GM23338 (cell line): ENCODE measurements around the gene CADPS2. TPM values are rescaled to one million over a fixed set of nuclear protein-coding genes. Genes with fewer than 3 reads are reported as not detected.

Source experiments
- ATAC-seq: fragments of 200-7000 bp; cut with Tn5 transposase; 3 replicates; pipeline ENCODE4 v1.9.1; 2020
- DNase-seq: peaks from one replicate; pipeline ENCODE4 v3.0.0-alpha.2; 2015; ENCODE audit warnings: low spot score
- H2AFZ ChIP-seq: fragments of 200-600 bp; sonication (generic); 2 replicates; pipeline ENCODE4 v1.8.0; 2016; ENCODE audit warnings: antibody characterized with exemption, mild to moderate bottlenecking, moderate library complexity
- H3F3A ChIP-seq: fragments of 200-600 bp; sonication (generic); replicated peaks from 2 replicates; pipeline ENCODE4 v1.8.0; 2017; ENCODE audit warnings: antibody characterized with exemption, mixed run types, low read depth
- H3K27ac ChIP-seq: fragments of 200-600 bp; sonication (generic); 2 replicates; pipeline ENCODE4 v1.6.1; 2016; ENCODE audit warnings: low read depth
- H3K27me3 ChIP-seq: fragments of 200-600 bp; sonication (generic); 2 replicates; pipeline ENCODE4 v1.8.0; 2016; ENCODE audit warnings: mild to moderate bottlenecking, mixed run types, moderate library complexity; ENCODE audit not compliant: insufficient read depth
- H3K36me3 ChIP-seq: fragments of 200-600 bp; sonication (generic); 2 replicates; pipeline ENCODE4 v1.8.0; 2016; ENCODE audit warnings: mild to moderate bottlenecking; ENCODE audit not compliant: insufficient read depth
- H3K4me1 ChIP-seq: fragments of 200-600 bp; sonication (generic); 2 replicates; pipeline ENCODE4 v1.8.0; 2016; ENCODE audit warnings: mild to moderate bottlenecking, moderate library complexity; ENCODE audit not compliant: insufficient read depth
- H3K4me2 ChIP-seq: fragments of 200-600 bp; sonication (generic); 2 replicates; pipeline ENCODE4 v1.7.1; 2017; ENCODE audit warnings: mixed run types
- H3K4me3 ChIP-seq: fragments of 200-600 bp; sonication (generic); 2 replicates; pipeline ENCODE4 v1.6.1; 2016; ENCODE audit warnings: mixed run types
- H3K79me2 ChIP-seq: fragments of 200-600 bp; sonication (generic); replicated peaks from 2 replicates; pipeline ENCODE4 v1.8.0; 2017; ENCODE audit warnings: mild to moderate bottlenecking; ENCODE audit not compliant: insufficient read depth
- H3K9me2 ChIP-seq: fragments of 200-600 bp; sonication (generic); 2 replicates; pipeline ENCODE4 v1.8.0; 2017; ENCODE audit not compliant: insufficient read depth
- H4K20me1 ChIP-seq: fragments of 200-600 bp; sonication (generic); replicated peaks from 2 replicates; pipeline ENCODE4 v1.8.0; 2017; ENCODE audit warnings: mild to moderate bottlenecking; ENCODE audit not compliant: insufficient read depth
- H3K27ac Mint-ChIP-seq: 2 replicates; pipeline ENCODE4 v1.8.0; 2020; ENCODE audit warnings: inconsistent platforms, mild to moderate bottlenecking, moderate library complexity, mixed read lengths
- H3K27me3 Mint-ChIP-seq: 3 replicates; pipeline ENCODE4 v1.8.0; 2022; ENCODE audit warnings: low read depth, mild to moderate bottlenecking, moderate library complexity, mixed read lengths, inconsistent platforms; ENCODE audit not compliant: insufficient read depth, poor library complexity
- H3K36me3 Mint-ChIP-seq: 3 replicates; pipeline ENCODE4 v1.8.0; 2021; ENCODE audit warnings: low read depth, mild to moderate bottlenecking, inconsistent platforms, moderate library complexity, mixed read lengths
- H3K4me1 Mint-ChIP-seq: 3 replicates; pipeline ENCODE4 v1.8.0; 2020; ENCODE audit warnings: mild to moderate bottlenecking, inconsistent platforms, mixed read lengths
- H3K4me3 Mint-ChIP-seq: 3 replicates; pipeline ENCODE4 v1.8.0; 2021; ENCODE audit warnings: moderate library complexity, mild to moderate bottlenecking, inconsistent platforms, mixed read lengths
- H3K9me3 Mint-ChIP-seq: 3 replicates; pipeline ENCODE4 v1.8.0; 2020; ENCODE audit warnings: moderate library complexity, mild to moderate bottlenecking, inconsistent platforms, mixed read lengths
- CREB1 ChIP-seq: fragments of 250-450 bp; sonication (Bioruptor Pico); IDR thresholded peaks from 2 replicates; pipeline ENCODE4 v1.5.0; 2020; ENCODE audit warnings: low read depth, mild to moderate bottlenecking, moderate library complexity
- EZH2 ChIP-seq: fragments of 200-600 bp; sonication (generic); IDR thresholded peaks from one replicate; pipeline ENCODE4 v1.8.0; 2017; ENCODE audit warnings: antibody characterized with exemption, mild to moderate bottlenecking, low read depth; ENCODE audit not compliant: unreplicated experiment
- JUNB ChIP-seq: IDR thresholded peaks from one replicate; pipeline ENCODE4 v1.6.1; 2016; ENCODE audit warnings: antibody characterized with exemption; ENCODE audit not compliant: unreplicated experiment
- POLR2AphosphoS5 ChIP-seq: IDR thresholded peaks from 2 replicates; pipeline ENCODE4 v1.6.1; 2016; ENCODE audit warnings: antibody characterized with exemption, low read depth
- REST ChIP-seq: IDR thresholded peaks from one replicate; pipeline ENCODE4 v1.6.1; 2018; ENCODE audit warnings: antibody characterized with exemption; ENCODE audit not compliant: unreplicated experiment
- STAT1 ChIP-seq: IDR thresholded peaks from one replicate; pipeline ENCODE4 v1.6.1; 2016; ENCODE audit warnings: antibody characterized with exemption; ENCODE audit not compliant: unreplicated experiment
- ZNF114 ChIP-seq: fragments of 250-450 bp; sonication (Bioruptor Pico); IDR thresholded peaks from 2 replicates; pipeline ENCODE4 v1.5.0; 2020; ENCODE audit warnings: mild to moderate bottlenecking, moderate library complexity
- ZNF331 ChIP-seq: fragments of 250-450 bp; sonication (Bioruptor Pico); IDR thresholded peaks from 2 replicates; pipeline ENCODE4 v1.5.0; 2020; ENCODE audit warnings: low read depth, mild to moderate bottlenecking, moderate library complexity
- ZNF462 ChIP-seq: fragments of 250-450 bp; sonication (Bioruptor Pico); IDR thresholded peaks from 2 replicates; pipeline ENCODE4 v1.5.0; 2020; ENCODE audit warnings: mild to moderate bottlenecking, moderate library complexity
- polyA plus RNA-seq: library from polyadenylated mRNA; unstranded; fragments of >200 nt; fragmentation: Nextera tagmentation; extraction: Ambion mirVana; gene quantifications from 2 replicates; pipeline ENCODE4 v1.2.1, GENCODE V29; 2016
- total RNA-seq: library from RNA; depleted of rRNA; stranded (reverse); fragments of >200 nt; shearing (Covaris generic); gene quantifications from 2 replicates; pipeline ENCODE4 v1.2.3, GENCODE V29; 2014
- TF ChIP-seq, protein P1 (sequence below): IDR thresholded peaks from 2 replicates; pipeline ENCODE4 v1.6.1; 2016; ENCODE audit warnings: antibody characterized with exemption
- TF ChIP-seq, protein P2 (sequence below), 2 experiments: fragments of 200-600 bp in 1 of 2; sonication (generic) in 1 of 2; conservative IDR thresholded peaks; 2 replicates each; pipeline versions ENCODE4 v1.5.1 to v1.6.1; 2016 to 2017; ENCODE audit warnings: antibody characterized with exemption in 2 of 2, low read depth in 2 of 2, mild to moderate bottlenecking in 2 of 2, moderate library complexity in 1 of 2

The CADPS2 gene
- total and polyA plus RNA-seq, 2 experiments from 2014 or later: 16.3 to 36.9 TPM

DNA sequence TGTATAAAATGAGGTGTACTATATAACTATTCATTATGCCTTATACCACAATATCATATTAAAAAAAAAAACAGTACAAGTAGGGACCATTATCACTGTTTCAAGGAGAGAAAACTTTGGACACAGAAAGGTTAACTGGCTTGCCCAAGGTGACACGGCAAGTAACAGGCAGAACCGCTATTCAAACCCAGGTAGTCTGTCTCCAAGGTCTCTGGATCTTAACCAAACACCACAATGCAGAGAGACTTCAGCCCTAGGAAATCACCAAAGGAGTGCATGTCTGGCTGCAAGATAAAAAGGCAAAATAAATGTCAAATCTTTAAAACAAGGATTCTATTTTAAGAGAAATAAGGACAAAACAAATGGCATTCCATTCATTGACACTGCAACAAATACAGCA, 56.3 kb downstream of the CADPS2 start:
- Mint-ChIP-seq H3K9me3 (peaks cover 3% of the 10 kb centered on the region; the same call in 2 of the 3 replicates), H3K27ac (no peak overlapping the region), H3K36me3 (peaks cover 6% of the 10 kb centered on the region; the same call in 2 of the 3 replicates), H3K4me3 (no peak overlapping the region), H3K4me1 (peaks cover 14% of the 10 kb centered on the region), H3K27me3 (peaks cover 5% of the 10 kb centered on the region)
- TF ChIP-seq JUNB (no peak), ZNF114 (CRISPR knock-in tag) (no peak), REST (no peak), CREB1 (no peak), STAT1 (no peak), ZNF331 (CRISPR knock-in tag) (no peak), EZH2 (no peak), POLR2AphosphoS5 (no peak), ZNF462 (CRISPR knock-in tag) (no peak)
- TF ChIP-seq, protein P1, sequence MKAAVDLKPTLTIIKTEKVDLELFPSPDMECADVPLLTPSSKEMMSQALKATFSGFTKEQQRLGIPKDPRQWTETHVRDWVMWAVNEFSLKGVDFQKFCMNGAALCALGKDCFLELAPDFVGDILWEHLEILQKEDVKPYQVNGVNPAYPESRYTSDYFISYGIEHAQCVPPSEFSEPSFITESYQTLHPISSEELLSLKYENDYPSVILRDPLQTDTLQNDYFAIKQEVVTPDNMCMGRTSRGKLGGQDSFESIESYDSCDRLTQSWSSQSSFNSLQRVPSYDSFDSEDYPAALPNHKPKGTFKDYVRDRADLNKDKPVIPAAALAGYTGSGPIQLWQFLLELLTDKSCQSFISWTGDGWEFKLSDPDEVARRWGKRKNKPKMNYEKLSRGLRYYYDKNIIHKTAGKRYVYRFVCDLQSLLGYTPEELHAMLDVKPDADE: no peak
- TF ChIP-seq, protein P2, sequence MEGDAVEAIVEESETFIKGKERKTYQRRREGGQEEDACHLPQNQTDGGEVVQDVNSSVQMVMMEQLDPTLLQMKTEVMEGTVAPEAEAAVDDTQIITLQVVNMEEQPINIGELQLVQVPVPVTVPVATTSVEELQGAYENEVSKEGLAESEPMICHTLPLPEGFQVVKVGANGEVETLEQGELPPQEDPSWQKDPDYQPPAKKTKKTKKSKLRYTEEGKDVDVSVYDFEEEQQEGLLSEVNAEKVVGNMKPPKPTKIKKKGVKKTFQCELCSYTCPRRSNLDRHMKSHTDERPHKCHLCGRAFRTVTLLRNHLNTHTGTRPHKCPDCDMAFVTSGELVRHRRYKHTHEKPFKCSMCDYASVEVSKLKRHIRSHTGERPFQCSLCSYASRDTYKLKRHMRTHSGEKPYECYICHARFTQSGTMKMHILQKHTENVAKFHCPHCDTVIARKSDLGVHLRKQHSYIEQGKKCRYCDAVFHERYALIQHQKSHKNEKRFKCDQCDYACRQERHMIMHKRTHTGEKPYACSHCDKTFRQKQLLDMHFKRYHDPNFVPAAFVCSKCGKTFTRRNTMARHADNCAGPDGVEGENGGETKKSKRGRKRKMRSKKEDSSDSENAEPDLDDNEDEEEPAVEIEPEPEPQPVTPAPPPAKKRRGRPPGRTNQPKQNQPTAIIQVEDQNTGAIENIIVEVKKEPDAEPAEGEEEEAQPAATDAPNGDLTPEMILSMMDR (conservative IDR thresholded peaks at IDR 0.05; ENCODE audit: low read depth in 2 of 2): no peak
- H2AFZ ChIP-seq: no peak overlapping the region
- ATAC-seq (no peak), DNase-seq (no peak)
- no peaks in the 10 kb centered on the region for H3F3A ChIP-seq
- H3K79me2 ChIP-seq: peaks cover 9% of the 10 kb centered on the region
- no peaks in the 10 kb centered on the region for H4K20me1 ChIP-seq
- no peaks in the 10 kb centered on the region for H3K9me2 ChIP-seq
- no peaks in the 10 kb centered on the region for H3K36me3 ChIP-seq
- H3K4me3 ChIP-seq: no peak overlapping the region
- peaks cover 14% of the 10 kb centered on the region for H3K4me1 ChIP-seq
- H3K27me3 ChIP-seq: no peaks in the 10 kb centered on the region
- H3K27ac ChIP-seq: no peak overlapping the region
- H3K4me2 ChIP-seq: no peak overlapping the region
